H9 (cell line): ENCODE measurements around the gene NDUFAF4. TPM values are rescaled to one million over a fixed set of nuclear protein-coding genes. Genes with fewer than 3 reads are reported as not detected.

ENCODE experiments used
- DNase-seq: peaks from one replicate; pipeline ENCODE4 v3.0.0-alpha.2; 2017
- H2AFZ ChIP-seq: one replicate; pipeline ENCODE4 v1.6.1; 2013; ENCODE audit warnings: mild to moderate bottlenecking, low read length, control low read depth, moderate library complexity
- H2AK5ac ChIP-seq: 2 replicates; pipeline ENCODE4 v1.6.1; 2013; ENCODE audit warnings: low read length, control low read depth, mixed read lengths; ENCODE audit not compliant: insufficient read length
- H2BK120ac ChIP-seq: one replicate; pipeline ENCODE4 v1.6.1; 2013; ENCODE audit warnings: low read depth, mild to moderate bottlenecking, low read length, control low read depth, inconsistent platforms; ENCODE audit not compliant: poor library complexity, severe bottlenecking
- H2BK12ac ChIP-seq: 2 replicates; pipeline ENCODE4 v1.6.1; 2013; ENCODE audit warnings: low read length, control low read depth, mixed read lengths, low read depth; ENCODE audit not compliant: insufficient read length
- H2BK15ac ChIP-seq: 2 replicates; pipeline ENCODE4 v1.6.1; 2013; ENCODE audit warnings: low read depth, low read length, control low read depth
- H2BK20ac ChIP-seq: one replicate; pipeline ENCODE4 v1.6.1; 2013; ENCODE audit warnings: low read depth, mild to moderate bottlenecking, low read length, control low read depth, inconsistent platforms; ENCODE audit not compliant: poor library complexity, severe bottlenecking
- H2BK5ac ChIP-seq: 2 replicates; pipeline ENCODE4 v1.6.1; 2013; ENCODE audit warnings: low read length, control low read depth, mixed read lengths; ENCODE audit not compliant: insufficient read length
- H3K14ac ChIP-seq: 2 replicates; pipeline ENCODE4 v1.6.1; 2013; ENCODE audit warnings: low read length, control low read depth; ENCODE audit not compliant: insufficient read depth
- H3K18ac ChIP-seq: 2 replicates; pipeline ENCODE4 v1.6.1; 2013; ENCODE audit warnings: low read depth, mild to moderate bottlenecking, mixed read lengths, low read length, control low read depth; ENCODE audit not compliant: insufficient read length
- H3K23ac ChIP-seq: 2 replicates; pipeline ENCODE4 v1.6.1; 2013; ENCODE audit warnings: low read length, control low read depth, mixed read lengths, low read depth; ENCODE audit not compliant: insufficient read length
- H3K23me2 ChIP-seq: 2 replicates; pipeline ENCODE4 v1.6.1; 2013; ENCODE audit warnings: low read depth, mild to moderate bottlenecking, mixed read lengths, low read length, control low read depth; ENCODE audit not compliant: insufficient read length, poor library complexity, severe bottlenecking
- H3K27ac ChIP-seq: 2 replicates; pipeline ENCODE4 v1.5.1; 2013; ENCODE audit warnings: low read length, control low read depth, mixed read lengths, low read depth; ENCODE audit not compliant: insufficient read length
- H3K27me3 ChIP-seq: 2 replicates; pipeline ENCODE4 v1.6.1; 2013; ENCODE audit warnings: low read length, control low read depth, inconsistent platforms; ENCODE audit not compliant: insufficient read depth
- H3K4ac ChIP-seq: 2 replicates; pipeline ENCODE4 v1.6.1; 2013; ENCODE audit warnings: low read depth, mild to moderate bottlenecking, control low read depth, inconsistent platforms, low read length, moderate library complexity
- H3K4me1 ChIP-seq: 2 replicates; pipeline ENCODE4 v1.6.1; 2013; ENCODE audit warnings: low read length, control low read depth, inconsistent platforms; ENCODE audit not compliant: insufficient read depth
- H3K4me2 ChIP-seq: 2 replicates; pipeline ENCODE4 v1.6.1; 2013; ENCODE audit warnings: low read length, control low read depth, mixed read lengths; ENCODE audit not compliant: insufficient read length, insufficient read depth
- H3K56ac ChIP-seq: 2 replicates; pipeline ENCODE4 v1.6.1; 2013; ENCODE audit warnings: low read depth, mild to moderate bottlenecking, mixed read lengths, low read length, control low read depth; ENCODE audit not compliant: insufficient read length
- H3K79me1 ChIP-seq: 2 replicates; pipeline ENCODE4 v1.6.1; 2013; ENCODE audit warnings: low read depth, mild to moderate bottlenecking, moderate library complexity, low read length, control low read depth, inconsistent platforms; ENCODE audit not compliant: insufficient read depth, poor library complexity, severe bottlenecking
- H3K79me2 ChIP-seq: 2 replicates; pipeline ENCODE4 v1.6.1; 2013; ENCODE audit warnings: low read length, control low read depth, inconsistent platforms; ENCODE audit not compliant: insufficient read depth
- H3K9ac ChIP-seq: 2 replicates; pipeline ENCODE4 v1.6.1; 2013; ENCODE audit warnings: low read length, control low read depth, mixed read lengths; ENCODE audit not compliant: insufficient read length; ENCODE audit errors: extremely low read depth
- H3K9me3 ChIP-seq: one replicate; pipeline ENCODE4 v1.6.1; 2013; ENCODE audit warnings: low read depth, low read length, inconsistent platforms; ENCODE audit not compliant: control insufficient read depth
- H3T11ph ChIP-seq: one replicate; pipeline ENCODE4 v1.6.1; 2013; ENCODE audit warnings: mild to moderate bottlenecking, low read length, control low read depth, inconsistent platforms
- H4K20me1 ChIP-seq: one replicate; pipeline ENCODE4 v1.6.1; 2013; ENCODE audit not compliant: control insufficient read depth, insufficient read length, insufficient read depth
- H4K5ac ChIP-seq: 2 replicates; pipeline ENCODE4 v1.6.1; 2013; ENCODE audit warnings: low read depth, mild to moderate bottlenecking, mixed read lengths, low read length, control low read depth; ENCODE audit not compliant: insufficient read length
- H4K8ac ChIP-seq: replicated peaks from 2 replicates; pipeline ENCODE4 v1.6.1; 2013; ENCODE audit warnings: low read length, control low read depth, mixed read lengths, low read depth; ENCODE audit not compliant: insufficient read length
- H4K91ac ChIP-seq: 2 replicates; pipeline ENCODE4 v1.6.1; 2013; ENCODE audit warnings: low read depth, mild to moderate bottlenecking, moderate library complexity, mixed read lengths, low read length, control low read depth; ENCODE audit not compliant: insufficient read length
- H3K27ac Mint-ChIP-seq, 3 experiments: 2 replicates in 2 of 3; 3 replicates in 1 of 3; pipeline ENCODE4 v1.8.0; 2020 to 2021; ENCODE audit warnings: mixed read lengths in 3 of 3, mild to moderate bottlenecking in 1 of 3, moderate library complexity in 1 of 3
- H3K27me3 Mint-ChIP-seq: 2 replicates; pipeline ENCODE4 v1.8.0; 2021; ENCODE audit warnings: low read depth, mild to moderate bottlenecking, moderate library complexity, mixed read lengths
- H3K36me3 Mint-ChIP-seq, 3 experiments: 2 replicates in 2 of 3; 3 replicates in 1 of 3; pipeline ENCODE4 v1.8.0; 2020 to 2021; ENCODE audit warnings: low read depth in 3 of 3, mixed read lengths in 3 of 3; ENCODE audit not compliant: insufficient read depth in 1 of 3
- H3K4me1 Mint-ChIP-seq, 2 experiments: 2 replicates each; pipeline ENCODE4 v1.8.0; 2020; ENCODE audit warnings: mixed read lengths in 2 of 2
- H3K4me3 Mint-ChIP-seq, 2 experiments: 2 replicates in 1 of 2; 3 replicates in 1 of 2; pipeline ENCODE4 v1.8.0; 2020 to 2021; ENCODE audit warnings: mild to moderate bottlenecking in 2 of 2, mixed read lengths in 2 of 2, moderate library complexity in 1 of 2
- H3K9me3 Mint-ChIP-seq, 2 experiments: 2 replicates in 1 of 2; 3 replicates in 1 of 2; pipeline ENCODE4 v1.8.0; 2020; ENCODE audit warnings: mild to moderate bottlenecking in 2 of 2, mixed read lengths in 2 of 2, moderate library complexity in 1 of 2
- WGBS: extraction: QIAGEN DNeasy Blood & Tissue Kit; methylation state at CpG from one replicate; pipeline ENCODE4 v1.1.7; 2013; ENCODE audit warnings: missing lambda C conversion rate, low lambda C conversion rate, mixed read lengths; ENCODE audit not compliant: insufficient read length; ENCODE audit errors: extremely low coverage; 5-methylcytosine and 5-hydroxymethylcytosine counted together
- total RNA-seq: library from RNA; stranded (reverse); gene quantifications from 2 replicates; pipeline ENCODE4 v1.2.1, GENCODE V29; 2021
- TF ChIP-seq, protein P1 (sequence below): fragments of 200-600 bp; sonication (generic); conservative IDR thresholded peaks from 3 replicates; pipeline ENCODE4 v1.8.0; 2021; ENCODE audit warnings: antibody characterized with exemption, mild to moderate bottlenecking

Gene NDUFAF4
- total RNA-seq, 1 experiment from 2014 or later, result 86.6 TPM

DNA sequence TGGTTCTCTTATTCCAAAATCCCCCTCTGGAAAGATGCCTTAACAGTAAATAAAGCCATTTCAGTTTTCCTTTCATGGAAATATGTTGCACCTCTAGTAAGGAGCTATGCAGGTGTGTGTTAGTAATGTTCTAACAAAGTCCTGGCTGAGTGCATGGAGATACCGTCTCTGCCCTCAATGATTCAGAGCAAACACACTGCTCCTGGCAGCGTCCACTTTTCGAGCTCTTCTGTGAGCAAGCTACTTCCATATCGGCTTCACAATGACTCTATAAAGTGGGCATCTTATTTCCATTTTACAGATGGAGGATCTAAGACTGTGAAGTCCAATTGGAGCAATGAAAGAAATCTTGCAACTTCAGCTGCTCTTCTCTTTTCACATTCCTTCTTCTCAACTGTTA lies 30.0 kb upstream of the NDUFAF4 start:
- H2BK5ac ChIP-seq, result no peak overlapping the region
- no peaks in the 10 kb centered on the region for H4K20me1 ChIP-seq
- H3K4me1 ChIP-seq, result no peaks in the 10 kb centered on the region
- Mint-ChIP-seq H3K36me3 (no peaks in the 10 kb centered on the region), H3K27me3 (peaks cover 6% of the 10 kb centered on the region), H3K27ac (no peak overlapping the region), H3K4me3 (no peak overlapping the region), H3K9me3 (no peaks in the 10 kb centered on the region), H3K4me1 (peaks cover 16 to 17% of the 10 kb centered on the region in 2 experiments)
- no CpG with 5 or more reads among the region's 4 CpGs for WGBS
- no peaks in the 10 kb centered on the region for H3K79me2 ChIP-seq
- H3K56ac ChIP-seq, result no peak overlapping the region
- H4K91ac ChIP-seq, result no peak overlapping the region
- H3K27me3 ChIP-seq, result no peaks in the 10 kb centered on the region; the same call in 1 of the 2 replicates
- no peak overlapping the region for H3K14ac ChIP-seq
- TF ChIP-seq, protein P1, sequence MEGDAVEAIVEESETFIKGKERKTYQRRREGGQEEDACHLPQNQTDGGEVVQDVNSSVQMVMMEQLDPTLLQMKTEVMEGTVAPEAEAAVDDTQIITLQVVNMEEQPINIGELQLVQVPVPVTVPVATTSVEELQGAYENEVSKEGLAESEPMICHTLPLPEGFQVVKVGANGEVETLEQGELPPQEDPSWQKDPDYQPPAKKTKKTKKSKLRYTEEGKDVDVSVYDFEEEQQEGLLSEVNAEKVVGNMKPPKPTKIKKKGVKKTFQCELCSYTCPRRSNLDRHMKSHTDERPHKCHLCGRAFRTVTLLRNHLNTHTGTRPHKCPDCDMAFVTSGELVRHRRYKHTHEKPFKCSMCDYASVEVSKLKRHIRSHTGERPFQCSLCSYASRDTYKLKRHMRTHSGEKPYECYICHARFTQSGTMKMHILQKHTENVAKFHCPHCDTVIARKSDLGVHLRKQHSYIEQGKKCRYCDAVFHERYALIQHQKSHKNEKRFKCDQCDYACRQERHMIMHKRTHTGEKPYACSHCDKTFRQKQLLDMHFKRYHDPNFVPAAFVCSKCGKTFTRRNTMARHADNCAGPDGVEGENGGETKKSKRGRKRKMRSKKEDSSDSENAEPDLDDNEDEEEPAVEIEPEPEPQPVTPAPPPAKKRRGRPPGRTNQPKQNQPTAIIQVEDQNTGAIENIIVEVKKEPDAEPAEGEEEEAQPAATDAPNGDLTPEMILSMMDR, result no peak
- no peak overlapping the region for H2BK120ac ChIP-seq
- no peak overlapping the region for H2BK12ac ChIP-seq
- H2BK15ac ChIP-seq, result no peak overlapping the region
- H2BK20ac ChIP-seq, result no peak overlapping the region
- no peak overlapping the region for H3K23ac ChIP-seq
- H2AK5ac ChIP-seq, result no peak overlapping the region
- no peak for DNase-seq
- H3K9ac ChIP-seq, result no peak overlapping the region
- H3K27ac ChIP-seq, result no peak overlapping the region
- no peak overlapping the region for H4K5ac ChIP-seq
- no peak overlapping the region for H3K4ac ChIP-seq
- H3K18ac ChIP-seq, result no peak overlapping the region
- peaks cover 2% of the 10 kb centered on the region for H3K23me2 ChIP-seq
- H2AFZ ChIP-seq, result no peak overlapping the region
- no peaks in the 10 kb centered on the region for H3K9me3 ChIP-seq
- no peaks in the 10 kb centered on the region for H3K79me1 ChIP-seq
- H4K8ac ChIP-seq, result no peak overlapping the region
- H3K4me2 ChIP-seq, result no peak overlapping the region
- no peak overlapping the region for H3T11ph ChIP-seq
